HepG2 (cell line): ENCODE data around the gene NOVA2. TPM values are rescaled to one million over a fixed set of nuclear protein-coding genes. Genes with fewer than 3 reads are reported as not detected.
A peak's percentile ranks its signal among the peaks of the same experiment; 100 is the strongest.

Source experiments
- ARNT2 ChIP-seq: sonication (generic); formaldehyde crosslinking; IDR thresholded peaks from 2 replicates; pipeline ENCODE4 v1.8.0; 2022; ENCODE audit warnings: mild to moderate bottlenecking, low read depth, missing genetic modification reagents, moderate library complexity
- ASH2L ChIP-seq: fragments of 300-600, 200-600 bp; sonication (generic); IDR thresholded peaks from 2 replicates; pipeline ENCODE4 v1.7.0; 2017; ENCODE audit warnings: low read depth, mild to moderate bottlenecking, moderate library complexity, mixed read lengths, low read length; ENCODE audit not compliant: insufficient read length
- ERF ChIP-seq: IDR thresholded peaks from 2 replicates; pipeline ENCODE4 v1.6.1; 2018; ENCODE audit warnings: missing biosample characterization, missing genetic modification reagents
- FOXK1 ChIP-seq: sonication (generic); formaldehyde crosslinking; IDR thresholded peaks from 2 replicates; pipeline ENCODE4 v1.4.0; 2020; ENCODE audit warnings: low read depth, missing genetic modification reagents, borderline replicate concordance
- HDAC1 ChIP-seq: sonication (generic); formaldehyde crosslinking; IDR thresholded peaks from 2 replicates; pipeline ENCODE4 v1.5.1; 2020; ENCODE audit warnings: mild to moderate bottlenecking, missing genetic modification reagents
- POGZ ChIP-seq: sonication (generic); formaldehyde crosslinking; IDR thresholded peaks from 2 replicates; pipeline ENCODE4 v1.4.0; 2020; ENCODE audit warnings: mild to moderate bottlenecking, missing genetic modification reagents
- RBAK ChIP-seq: sonication (generic); formaldehyde crosslinking; IDR thresholded peaks from 2 replicates; pipeline ENCODE4 v1.5.1; 2020; ENCODE audit warnings: mild to moderate bottlenecking, missing genetic modification reagents
- SNAI1 ChIP-seq: sonication (generic); formaldehyde crosslinking; IDR thresholded peaks from 2 replicates; pipeline ENCODE4 v1.5.0; 2020; ENCODE audit warnings: mild to moderate bottlenecking, missing genetic modification reagents, borderline replicate concordance
- XRCC5 ChIP-seq: fragments of 200-400 bp; formaldehyde crosslinking; optimal IDR thresholded peaks from 2 replicates; pipeline ENCODE3; 2017; ENCODE audit warnings: mild to moderate bottlenecking, low read length
- ZNF207 ChIP-seq: fragments of 450-650 bp; IDR thresholded peaks from 2 replicates; pipeline ENCODE4 v1.6.1; 2016; ENCODE audit warnings: antibody characterized with exemption, borderline replicate concordance
- ZNF883 ChIP-seq: sonication (generic); formaldehyde crosslinking; IDR thresholded peaks from 2 replicates; pipeline ENCODE4 v1.5.1; 2020; ENCODE audit warnings: mild to moderate bottlenecking, missing genetic modification reagents; ENCODE audit errors: not compliant biosample characterization
- polyA plus RNA-seq, 8 experiments: library from polyadenylated mRNA; depleted of rRNA in 3 of 8; stranded (reverse) in 7 of 8; unstranded in 1 of 8; fragments of >200 nt; fragmentation: Illumina TruSeq in 4 of 8; extraction: Trizol in 4 of 8; gene quantifications; 2 replicates each; pipeline versions ENCODE4 v1.2.1 to v1.2.3, GENCODE V29; 2011 to 2016; ENCODE audit warnings: low read depth in 4 of 8, missing spikeins in 1 of 8, mixed read lengths in 1 of 8; ENCODE audit not compliant: insufficient read depth in 1 of 8
- total RNA-seq, 5 experiments: library from RNA; depleted of rRNA; stranded (reverse); fragments of >200 nt; fragmentation: Illumina TruSeq; extraction: Trizol; gene quantifications; 2 replicates each; pipeline ENCODE4 v1.2.3, GENCODE V29; 2016; ENCODE audit warnings: low read depth in 1 of 5
- TF ChIP-seq, protein P1 (sequence below): sonication (generic); formaldehyde crosslinking; IDR thresholded peaks from 2 replicates; pipeline ENCODE4 v1.9.0; 2022; ENCODE audit warnings: low read depth, missing genetic modification reagents
- TF ChIP-seq, protein P2 (sequence below): IDR thresholded peaks from 2 replicates; pipeline ENCODE4 v1.6.1; 2016; ENCODE audit warnings: mild to moderate bottlenecking, missing biosample characterization, missing genetic modification reagents
- TF ChIP-seq, protein P3 (sequence below): sonication (generic); formaldehyde crosslinking; IDR thresholded peaks from 2 replicates; pipeline ENCODE4 v1.8.0; 2022; ENCODE audit warnings: mild to moderate bottlenecking, missing genetic modification reagents, moderate library complexity
- TF ChIP-seq, protein P4 (sequence below): IDR thresholded peaks from 2 replicates; pipeline ENCODE4 v1.6.1; 2016; ENCODE audit warnings: missing genetic modification reagents, missing compliant biosample characterization
- TF ChIP-seq, protein P5 (sequence below): IDR thresholded peaks from 2 replicates; pipeline ENCODE4 v1.6.1; 2016; ENCODE audit warnings: low read depth, missing genetic modification reagents, missing compliant biosample characterization
- TF ChIP-seq, protein P6 (sequence below): sonication (generic); formaldehyde crosslinking; IDR thresholded peaks from 2 replicates; pipeline ENCODE4 v1.4.0; 2020; ENCODE audit warnings: mild to moderate bottlenecking, missing genetic modification reagents
- TF ChIP-seq, protein P7 (sequence below): sonication (generic); formaldehyde crosslinking; IDR thresholded peaks from 2 replicates; pipeline ENCODE4 v1.9.0; 2021; ENCODE audit warnings: missing genetic modification reagents, mild to moderate bottlenecking, borderline replicate concordance

NOVA2 gene
- total and polyA plus RNA-seq, 2 of the 13 experiments (the other 11 are each of a cell fraction or from before 2014, with no cell fraction given), result not detected

DNA sequence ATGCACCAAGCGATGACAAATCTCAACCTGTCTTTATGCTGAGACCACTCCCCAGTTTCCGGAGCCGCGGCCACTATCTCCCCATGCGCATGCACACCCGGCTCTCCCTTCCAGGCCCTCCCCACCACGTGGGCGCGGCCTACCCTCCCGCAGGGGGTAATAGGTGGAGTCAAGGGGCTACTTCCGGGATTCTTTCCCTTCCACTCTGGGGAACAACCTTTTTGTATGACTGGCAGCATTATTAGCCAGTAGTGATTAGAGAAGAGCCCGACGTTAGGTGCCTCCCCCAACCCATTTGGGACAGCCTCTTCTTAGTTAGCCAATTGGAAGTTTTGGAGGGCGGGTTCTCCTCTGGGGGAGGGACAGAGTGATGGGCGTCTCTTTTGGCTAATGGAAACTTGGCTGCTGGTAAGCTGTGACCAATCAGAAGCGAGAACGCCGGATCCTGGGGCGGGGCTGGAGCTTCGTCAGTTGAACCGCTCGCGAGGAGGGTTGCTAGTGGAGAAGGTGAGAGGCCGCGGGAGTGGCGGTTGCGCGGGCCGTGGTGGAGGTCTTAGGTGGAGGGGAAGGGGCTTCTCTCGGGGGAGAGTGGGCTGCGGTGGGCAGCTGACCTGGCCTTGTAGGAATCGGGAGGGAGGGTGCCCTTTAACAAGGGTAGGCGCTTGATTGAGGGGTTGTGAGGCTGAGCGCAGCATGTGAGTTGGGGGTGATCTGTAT lies 21.5 kb upstream of the NOVA2 start, which contains the start of gene CCDC61 (continued):
- TF ChIP-seq, protein P1, sequence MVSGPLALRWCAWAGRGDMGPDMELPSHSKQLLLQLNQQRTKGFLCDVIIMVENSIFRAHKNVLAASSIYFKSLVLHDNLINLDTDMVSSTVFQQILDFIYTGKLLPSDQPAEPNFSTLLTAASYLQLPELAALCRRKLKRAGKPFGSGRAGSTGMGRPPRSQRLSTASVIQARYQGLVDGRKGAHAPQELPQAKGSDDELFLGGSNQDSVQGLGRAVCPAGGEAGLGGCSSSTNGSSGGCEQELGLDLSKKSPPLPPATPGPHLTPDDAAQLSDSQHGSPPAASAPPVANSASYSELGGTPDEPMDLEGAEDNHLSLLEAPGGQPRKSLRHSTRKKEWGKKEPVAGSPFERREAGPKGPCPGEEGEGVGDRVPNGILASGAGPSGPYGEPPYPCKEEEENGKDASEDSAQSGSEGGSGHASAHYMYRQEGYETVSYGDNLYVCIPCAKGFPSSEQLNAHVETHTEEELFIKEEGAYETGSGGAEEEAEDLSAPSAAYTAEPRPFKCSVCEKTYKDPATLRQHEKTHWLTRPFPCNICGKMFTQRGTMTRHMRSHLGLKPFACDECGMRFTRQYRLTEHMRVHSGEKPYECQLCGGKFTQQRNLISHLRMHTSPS (CRISPR knock-in tag), result no peak
- TF ChIP-seq ASH2L (peak; percentile 51), ERF (no peak; the same call in 1 of the 2 replicates), HDAC1 (peak; percentile 74), FOXK1 (CRISPR knock-in tag) (0 out of 2 replicates have a peak, but pooled peaks have one; percentile 41), ARNT2 (no peak), XRCC5 (no peak), ZNF207 (no peak), POGZ (no peak), RBAK (CRISPR knock-in tag) (no peak), ZNF883 (CRISPR knock-in tag) (no peak), SNAI1 (no peak)
- TF ChIP-seq, protein P2, sequence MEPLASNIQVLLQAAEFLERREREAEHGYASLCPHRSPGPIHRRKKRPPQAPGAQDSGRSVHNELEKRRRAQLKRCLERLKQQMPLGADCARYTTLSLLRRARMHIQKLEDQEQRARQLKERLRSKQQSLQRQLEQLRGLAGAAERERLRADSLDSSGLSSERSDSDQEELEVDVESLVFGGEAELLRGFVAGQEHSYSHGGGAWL, result no peak; the same call in 1 of the 2 replicates
- TF ChIP-seq, protein P3, sequence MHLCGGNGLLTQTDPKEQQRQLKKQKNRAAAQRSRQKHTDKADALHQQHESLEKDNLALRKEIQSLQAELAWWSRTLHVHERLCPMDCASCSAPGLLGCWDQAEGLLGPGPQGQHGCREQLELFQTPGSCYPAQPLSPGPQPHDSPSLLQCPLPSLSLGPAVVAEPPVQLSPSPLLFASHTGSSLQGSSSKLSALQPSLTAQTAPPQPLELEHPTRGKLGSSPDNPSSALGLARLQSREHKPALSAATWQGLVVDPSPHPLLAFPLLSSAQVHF (CRISPR knock-in tag), result no peak
- TF ChIP-seq, protein P4, sequence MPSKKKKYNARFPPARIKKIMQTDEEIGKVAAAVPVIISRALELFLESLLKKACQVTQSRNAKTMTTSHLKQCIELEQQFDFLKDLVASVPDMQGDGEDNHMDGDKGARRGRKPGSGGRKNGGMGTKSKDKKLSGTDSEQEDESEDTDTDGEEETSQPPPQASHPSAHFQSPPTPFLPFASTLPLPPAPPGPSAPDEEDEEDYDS, result peak; percentile 53
- TF ChIP-seq, protein P5, sequence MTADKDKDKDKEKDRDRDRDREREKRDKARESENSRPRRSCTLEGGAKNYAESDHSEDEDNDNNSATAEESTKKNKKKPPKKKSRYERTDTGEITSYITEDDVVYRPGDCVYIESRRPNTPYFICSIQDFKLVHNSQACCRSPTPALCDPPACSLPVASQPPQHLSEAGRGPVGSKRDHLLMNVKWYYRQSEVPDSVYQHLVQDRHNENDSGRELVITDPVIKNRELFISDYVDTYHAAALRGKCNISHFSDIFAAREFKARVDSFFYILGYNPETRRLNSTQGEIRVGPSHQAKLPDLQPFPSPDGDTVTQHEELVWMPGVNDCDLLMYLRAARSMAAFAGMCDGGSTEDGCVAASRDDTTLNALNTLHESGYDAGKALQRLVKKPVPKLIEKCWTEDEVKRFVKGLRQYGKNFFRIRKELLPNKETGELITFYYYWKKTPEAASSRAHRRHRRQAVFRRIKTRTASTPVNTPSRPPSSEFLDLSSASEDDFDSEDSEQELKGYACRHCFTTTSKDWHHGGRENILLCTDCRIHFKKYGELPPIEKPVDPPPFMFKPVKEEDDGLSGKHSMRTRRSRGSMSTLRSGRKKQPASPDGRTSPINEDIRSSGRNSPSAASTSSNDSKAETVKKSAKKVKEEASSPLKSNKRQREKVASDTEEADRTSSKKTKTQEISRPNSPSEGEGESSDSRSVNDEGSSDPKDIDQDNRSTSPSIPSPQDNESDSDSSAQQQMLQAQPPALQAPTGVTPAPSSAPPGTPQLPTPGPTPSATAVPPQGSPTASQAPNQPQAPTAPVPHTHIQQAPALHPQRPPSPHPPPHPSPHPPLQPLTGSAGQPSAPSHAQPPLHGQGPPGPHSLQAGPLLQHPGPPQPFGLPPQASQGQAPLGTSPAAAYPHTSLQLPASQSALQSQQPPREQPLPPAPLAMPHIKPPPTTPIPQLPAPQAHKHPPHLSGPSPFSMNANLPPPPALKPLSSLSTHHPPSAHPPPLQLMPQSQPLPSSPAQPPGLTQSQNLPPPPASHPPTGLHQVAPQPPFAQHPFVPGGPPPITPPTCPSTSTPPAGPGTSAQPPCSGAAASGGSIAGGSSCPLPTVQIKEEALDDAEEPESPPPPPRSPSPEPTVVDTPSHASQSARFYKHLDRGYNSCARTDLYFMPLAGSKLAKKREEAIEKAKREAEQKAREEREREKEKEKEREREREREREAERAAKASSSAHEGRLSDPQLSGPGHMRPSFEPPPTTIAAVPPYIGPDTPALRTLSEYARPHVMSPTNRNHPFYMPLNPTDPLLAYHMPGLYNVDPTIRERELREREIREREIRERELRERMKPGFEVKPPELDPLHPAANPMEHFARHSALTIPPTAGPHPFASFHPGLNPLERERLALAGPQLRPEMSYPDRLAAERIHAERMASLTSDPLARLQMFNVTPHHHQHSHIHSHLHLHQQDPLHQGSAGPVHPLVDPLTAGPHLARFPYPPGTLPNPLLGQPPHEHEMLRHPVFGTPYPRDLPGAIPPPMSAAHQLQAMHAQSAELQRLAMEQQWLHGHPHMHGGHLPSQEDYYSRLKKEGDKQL (CRISPR knock-in tag), result no peak
- TF ChIP-seq, protein P6, sequence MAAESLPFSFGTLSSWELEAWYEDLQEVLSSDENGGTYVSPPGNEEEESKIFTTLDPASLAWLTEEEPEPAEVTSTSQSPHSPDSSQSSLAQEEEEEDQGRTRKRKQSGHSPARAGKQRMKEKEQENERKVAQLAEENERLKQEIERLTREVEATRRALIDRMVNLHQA (CRISPR knock-in tag), result no peak
- TF ChIP-seq, protein P7, sequence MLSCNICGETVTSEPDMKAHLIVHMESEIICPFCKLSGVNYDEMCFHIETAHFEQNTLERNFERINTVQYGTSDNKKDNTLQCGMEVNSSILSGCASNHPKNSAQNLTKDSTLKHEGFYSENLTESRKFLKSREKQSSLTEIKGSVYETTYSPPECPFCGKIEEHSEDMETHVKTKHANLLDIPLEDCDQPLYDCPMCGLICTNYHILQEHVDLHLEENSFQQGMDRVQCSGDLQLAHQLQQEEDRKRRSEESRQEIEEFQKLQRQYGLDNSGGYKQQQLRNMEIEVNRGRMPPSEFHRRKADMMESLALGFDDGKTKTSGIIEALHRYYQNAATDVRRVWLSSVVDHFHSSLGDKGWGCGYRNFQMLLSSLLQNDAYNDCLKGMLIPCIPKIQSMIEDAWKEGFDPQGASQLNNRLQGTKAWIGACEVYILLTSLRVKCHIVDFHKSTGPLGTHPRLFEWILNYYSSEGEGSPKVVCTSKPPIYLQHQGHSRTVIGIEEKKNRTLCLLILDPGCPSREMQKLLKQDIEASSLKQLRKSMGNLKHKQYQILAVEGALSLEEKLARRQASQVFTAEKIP (CRISPR knock-in tag), result no peak
